HEK293 (cell line): ENCODE measurements around the gene KCNK1.

Experiments used
- CTCF ChIA-PET: fragments of 350-600 bp; formaldehyde crosslinking; extraction: SDS; loops from one replicate; lab custom pipeline; 2021; ENCODE audit warnings: antibody characterized with exemption; lab: Yijun Ruan, JAX
- POLR2A ChIA-PET: fragments of 300-600 bp; formaldehyde crosslinking; extraction: SDS; loops from one replicate; lab custom pipeline; 2020; ENCODE audit warnings: antibody characterized with exemption, inconsistent platforms; lab: Yijun Ruan, JAX
- H3K27ac ChIP-seq: fragments of 200-500 bp; sonication (Bioruptor generic); 2 replicates; pipeline ENCODE4 v1.5.1; 2014; ENCODE audit warnings: low read depth, low read length, control low read depth, inconsistent platforms; ENCODE audit errors: extremely low read depth
- H3K36me3 ChIP-seq, 2 experiments: fragments of 200-500 bp in 1 of 2; sonication (Bioruptor generic) in 1 of 2; 1 replicate in 1 of 2; 2 replicates in 1 of 2; pipeline ENCODE4 v1.5.1; 2014 to 2017; ENCODE audit warnings: inconsistent platforms in 2 of 2, low read length in 2 of 2; ENCODE audit not compliant: control insufficient read depth in 2 of 2, insufficient read depth in 1 of 2
- H3K4me1 ChIP-seq: fragments of 200-500 bp; sonication (Bioruptor generic); 2 replicates; pipeline ENCODE4 v1.5.1; 2014; ENCODE audit warnings: mild to moderate bottlenecking, low read length, inconsistent platforms; ENCODE audit not compliant: control insufficient read depth, insufficient read depth
- H3K4me3 ChIP-seq: 2 replicates; pipeline ENCODE4 v1.5.1; 2011; ENCODE audit warnings: low read depth, mild to moderate bottlenecking, control low read depth, low read length, moderate library complexity
- H3K9me3 ChIP-seq: fragments of 200-500 bp; sonication (Bioruptor generic); 2 replicates; pipeline ENCODE4 v1.5.1; 2014; ENCODE audit warnings: low read depth, low read length, inconsistent platforms; ENCODE audit not compliant: control insufficient read depth, insufficient read depth
- GLI2 ChIP-seq: fragments of 450-650 bp; formaldehyde crosslinking; IDR thresholded peaks from 2 replicates; pipeline ENCODE4; 2017; ENCODE audit warnings: missing biosample characterization, missing genetic modification characterization, low read depth, borderline replicate concordance
- HOXA7 ChIP-seq: sonication (generic); formaldehyde crosslinking; IDR thresholded peaks from 2 replicates; pipeline ENCODE4 v1.8.1; 2022; ENCODE audit warnings: missing genetic modification reagents, borderline replicate concordance
- KLF10 ChIP-seq: fragments of 450-650 bp; IDR thresholded peaks from 2 replicates; pipeline ENCODE4 v1.5.1; 2018; ENCODE audit warnings: missing biosample characterization, mild to moderate bottlenecking, missing genetic modification characterization
- MZF1 ChIP-seq: fragments of 450-650 bp; formaldehyde crosslinking; IDR thresholded peaks from 2 replicates; pipeline ENCODE4 v1.5.1; 2017; ENCODE audit warnings: missing biosample characterization, missing genetic modification characterization, borderline replicate concordance
- TRIM28 ChIP-seq: IDR thresholded peaks from 2 replicates; pipeline ENCODE4 v1.6.1; 2011; ENCODE audit warnings: low read length, control low read depth, borderline replicate concordance
- ZNF146 ChIP-seq: fragments of 450-650 bp; formaldehyde crosslinking; IDR thresholded peaks from 2 replicates; pipeline ENCODE4 v1.5.1; 2016; ENCODE audit warnings: missing biosample characterization, missing genetic modification characterization
- ZNF16 ChIP-seq: fragments of 450-650 bp; formaldehyde crosslinking; IDR thresholded peaks from 2 replicates; pipeline ENCODE4 v1.5.1; 2016; ENCODE audit warnings: low read depth, missing biosample characterization, missing genetic modification characterization
- ZNF202 ChIP-seq: fragments of 450-650 bp; formaldehyde crosslinking; IDR thresholded peaks from 2 replicates; pipeline ENCODE4 v1.5.1; 2016; ENCODE audit warnings: missing biosample characterization, missing genetic modification characterization, borderline replicate concordance
- ZNF239 ChIP-seq: fragments of 450-650 bp; formaldehyde crosslinking; IDR thresholded peaks from 2 replicates; pipeline ENCODE4 v1.5.1; 2016; ENCODE audit warnings: missing biosample characterization, missing genetic modification characterization
- ZNF266 ChIP-seq: fragments of 450-650 bp; formaldehyde crosslinking; IDR thresholded peaks from 2 replicates; pipeline ENCODE4 v1.5.1; 2016; ENCODE audit warnings: missing biosample characterization, missing genetic modification characterization, low read depth
- ZNF350 ChIP-seq: fragments of 450-650 bp; formaldehyde crosslinking; IDR thresholded peaks from 2 replicates; pipeline ENCODE4 v1.5.0; 2017; ENCODE audit warnings: missing biosample characterization, mild to moderate bottlenecking, missing genetic modification characterization
- ZNF366 ChIP-seq: fragments of 450-650 bp; formaldehyde crosslinking; conservative IDR thresholded peaks from 2 replicates; pipeline ENCODE4 v1.5.1; 2016; ENCODE audit warnings: missing biosample characterization, missing genetic modification characterization
- ZNF426 ChIP-seq: fragments of 450-650 bp; formaldehyde crosslinking; IDR thresholded peaks from 2 replicates; pipeline ENCODE4 v1.5.1; 2017; ENCODE audit warnings: missing biosample characterization, missing genetic modification characterization, mild to moderate bottlenecking, inconsistent platforms, moderate library complexity
- ZNF624 ChIP-seq: fragments of 450-650 bp; formaldehyde crosslinking; IDR thresholded peaks from 2 replicates; pipeline ENCODE4 v1.5.1; 2017; ENCODE audit warnings: missing biosample characterization, missing genetic modification characterization
- ZNF654 ChIP-seq: fragments of 450-650 bp; formaldehyde crosslinking; IDR thresholded peaks from 2 replicates; pipeline ENCODE4 v1.5.1; 2016; ENCODE audit warnings: low read depth, missing biosample characterization, missing genetic modification characterization
- ZNF660 ChIP-seq: fragments of 450-650 bp; IDR thresholded peaks from 2 replicates; pipeline ENCODE4 v1.5.1; 2018; ENCODE audit warnings: missing biosample characterization, mild to moderate bottlenecking, missing genetic modification characterization
- ZNF707 ChIP-seq: fragments of 450-650 bp; formaldehyde crosslinking; IDR thresholded peaks from 2 replicates; pipeline ENCODE4 v1.5.1; 2016; ENCODE audit warnings: missing biosample characterization, missing genetic modification characterization
- ZNF76 ChIP-seq: fragments of 450-650 bp; formaldehyde crosslinking; IDR thresholded peaks from 2 replicates; pipeline ENCODE4; 2016; ENCODE audit warnings: low read depth, missing biosample characterization, missing genetic modification characterization, borderline replicate concordance
- ZNF776 ChIP-seq: fragments of 450-650 bp; formaldehyde crosslinking; IDR thresholded peaks from 2 replicates; pipeline ENCODE4 v1.5.0; 2017; ENCODE audit warnings: missing biosample characterization, missing genetic modification characterization, borderline replicate concordance
- TF ChIP-seq, protein P1 (sequence below): fragments of 450-650 bp; formaldehyde crosslinking; IDR thresholded peaks from 2 replicates; pipeline ENCODE4 v1.5.1; 2016; ENCODE audit warnings: missing biosample characterization, missing genetic modification characterization
- TF ChIP-seq, protein P2 (sequence below): fragments of 450-650 bp; formaldehyde crosslinking; conservative IDR thresholded peaks from 2 replicates; pipeline ENCODE4 v1.5.1; 2016; ENCODE audit warnings: low read depth, missing biosample characterization, missing genetic modification characterization
- TF ChIP-seq, protein P3 (sequence below): fragments of 450-650 bp; formaldehyde crosslinking; IDR thresholded peaks from 2 replicates; pipeline ENCODE4 v1.5.1; 2017; ENCODE audit warnings: missing biosample characterization, missing genetic modification characterization
- TF ChIP-seq, protein P4 (sequence below): fragments of 450-650 bp; formaldehyde crosslinking; IDR thresholded peaks from 2 replicates; pipeline ENCODE4 v1.5.1; 2017; ENCODE audit warnings: missing biosample characterization, missing genetic modification characterization
- TF ChIP-seq, protein P5 (sequence below): fragments of 450-650 bp; formaldehyde crosslinking; IDR thresholded peaks from 2 replicates; pipeline ENCODE4 v1.5.1; 2016; ENCODE audit warnings: missing biosample characterization, missing genetic modification characterization

The KCNK1 gene

DNA sequence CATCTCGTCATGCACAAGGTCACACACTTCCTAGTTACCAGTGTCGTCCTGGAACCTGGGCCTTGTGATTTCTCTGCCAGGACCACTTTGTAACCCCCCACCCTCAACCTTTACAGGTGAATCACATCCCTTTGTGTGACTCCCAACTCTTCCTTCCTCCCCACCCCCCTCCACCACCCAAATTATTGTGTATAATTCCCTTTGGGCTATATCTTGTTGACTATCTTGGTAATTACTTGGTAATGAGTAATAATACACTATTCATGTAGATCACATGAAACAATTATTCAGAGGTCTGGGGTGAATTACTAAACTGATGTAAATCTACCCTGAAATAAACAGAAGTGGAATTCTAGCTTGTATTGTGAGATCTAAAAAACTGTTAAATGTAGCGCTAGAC lies 1.7 kb downstream of the KCNK1 start (continued):
- TF ChIP-seq ZNF239 (tag by site-specific recombination) (no peak), ZNF776 (tag by site-specific recombination) (no peak), ZNF350 (tag by site-specific recombination) (no peak)
- TF ChIP-seq, protein P1, sequence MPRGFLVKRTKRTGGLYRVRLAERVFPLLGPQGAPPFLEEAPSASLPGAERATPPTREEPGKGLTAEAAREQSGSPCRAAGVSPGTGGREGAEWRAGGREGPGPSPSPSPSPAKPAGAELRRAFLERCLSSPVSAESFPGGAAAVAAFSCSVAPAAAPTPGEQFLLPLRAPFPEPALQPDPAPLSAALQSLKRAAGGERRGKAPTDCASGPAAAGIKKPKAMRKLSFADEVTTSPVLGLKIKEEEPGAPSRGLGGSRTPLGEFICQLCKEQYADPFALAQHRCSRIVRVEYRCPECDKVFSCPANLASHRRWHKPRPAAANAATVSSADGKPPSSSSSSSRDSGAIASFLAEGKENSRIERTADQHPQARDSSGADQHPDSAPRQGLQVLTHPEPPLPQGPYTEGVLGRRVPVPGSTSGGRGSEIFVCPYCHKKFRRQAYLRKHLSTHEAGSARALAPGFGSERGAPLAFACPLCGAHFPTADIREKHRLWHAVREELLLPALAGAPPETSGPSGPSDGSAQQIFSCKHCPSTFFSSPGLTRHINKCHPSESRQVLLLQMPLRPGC (tag by site-specific recombination), result no peak
- TF ChIP-seq, protein P2, sequence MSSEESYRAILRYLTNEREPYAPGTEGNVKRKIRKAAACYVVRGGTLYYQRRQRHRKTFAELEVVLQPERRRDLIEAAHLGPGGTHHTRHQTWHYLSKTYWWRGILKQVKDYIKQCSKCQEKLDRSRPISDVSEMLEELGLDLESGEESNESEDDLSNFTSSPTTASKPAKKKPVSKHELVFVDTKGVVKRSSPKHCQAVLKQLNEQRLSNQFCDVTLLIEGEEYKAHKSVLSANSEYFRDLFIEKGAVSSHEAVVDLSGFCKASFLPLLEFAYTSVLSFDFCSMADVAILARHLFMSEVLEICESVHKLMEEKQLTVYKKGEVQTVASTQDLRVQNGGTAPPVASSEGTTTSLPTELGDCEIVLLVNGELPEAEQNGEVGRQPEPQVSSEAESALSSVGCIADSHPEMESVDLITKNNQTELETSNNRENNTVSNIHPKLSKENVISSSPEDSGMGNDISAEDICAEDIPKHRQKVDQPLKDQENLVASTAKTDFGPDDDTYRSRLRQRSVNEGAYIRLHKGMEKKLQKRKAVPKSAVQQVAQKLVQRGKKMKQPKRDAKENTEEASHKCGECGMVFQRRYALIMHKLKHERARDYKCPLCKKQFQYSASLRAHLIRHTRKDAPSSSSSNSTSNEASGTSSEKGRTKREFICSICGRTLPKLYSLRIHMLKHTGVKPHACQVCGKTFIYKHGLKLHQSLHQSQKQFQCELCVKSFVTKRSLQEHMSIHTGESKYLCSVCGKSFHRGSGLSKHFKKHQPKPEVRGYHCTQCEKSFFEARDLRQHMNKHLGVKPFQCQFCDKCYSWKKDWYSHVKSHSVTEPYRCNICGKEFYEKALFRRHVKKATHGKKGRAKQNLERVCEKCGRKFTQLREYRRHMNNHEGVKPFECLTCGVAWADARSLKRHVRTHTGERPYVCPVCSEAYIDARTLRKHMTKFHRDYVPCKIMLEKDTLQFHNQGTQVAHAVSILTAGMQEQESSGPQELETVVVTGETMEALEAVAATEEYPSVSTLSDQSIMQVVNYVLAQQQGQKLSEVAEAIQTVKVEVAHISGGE, result no peak

DNA sequence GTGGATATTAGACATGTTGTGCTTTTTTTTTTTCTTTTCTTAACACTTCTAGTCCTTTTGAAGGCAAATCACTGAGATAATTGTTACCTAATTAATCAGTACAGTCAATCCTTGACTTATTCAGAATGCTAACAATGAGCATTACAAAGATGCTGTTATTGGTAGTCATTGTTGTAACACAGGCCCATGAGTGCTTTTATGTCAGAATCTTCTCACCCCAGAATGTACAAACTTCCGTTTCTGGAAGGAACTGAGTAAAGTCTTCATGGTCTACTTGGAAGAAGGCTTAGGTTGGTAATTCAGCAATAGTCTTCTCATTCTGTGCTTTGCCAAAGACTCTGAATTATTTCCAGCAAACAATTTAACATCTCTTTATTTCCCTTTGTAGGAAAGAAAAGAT lies 3.1 kb downstream of the KCNK1 start:
- H3K36me3 ChIP-seq, result peaks cover 8 to 15% of the 10 kb centered on the region in 2 experiments; a peak in 2 of 3 replicates
- H3K4me1 ChIP-seq, result peaks cover 5% of the 10 kb centered on the region; the same call in 1 of the 2 replicates
- no peak overlapping the region for H3K4me3 ChIP-seq
- TF ChIP-seq HOXA7 (CRISPR knock-in tag) (no peak), ZNF660 (tag by site-specific recombination) (no peak), ZNF426 (tag by site-specific recombination) (no peak), MZF1 (tag by site-specific recombination) (no peak), TRIM28 (no peak), ZNF16 (no peak), GLI2 (no peak), ZNF624 (tag by site-specific recombination) (no peak), ZNF202 (tag by site-specific recombination) (no peak), ZNF266 (tag by site-specific recombination) (no peak), ZNF146 (tag by site-specific recombination) (no peak), ZNF76 (tag by site-specific recombination) (no peak), ZNF366 (tag by site-specific recombination) (no peak), ZNF707 (no peak), ZNF654 (tag by site-specific recombination) (no peak), KLF10 (tag by site-specific recombination) (no peak)
- TF ChIP-seq, protein P3, sequence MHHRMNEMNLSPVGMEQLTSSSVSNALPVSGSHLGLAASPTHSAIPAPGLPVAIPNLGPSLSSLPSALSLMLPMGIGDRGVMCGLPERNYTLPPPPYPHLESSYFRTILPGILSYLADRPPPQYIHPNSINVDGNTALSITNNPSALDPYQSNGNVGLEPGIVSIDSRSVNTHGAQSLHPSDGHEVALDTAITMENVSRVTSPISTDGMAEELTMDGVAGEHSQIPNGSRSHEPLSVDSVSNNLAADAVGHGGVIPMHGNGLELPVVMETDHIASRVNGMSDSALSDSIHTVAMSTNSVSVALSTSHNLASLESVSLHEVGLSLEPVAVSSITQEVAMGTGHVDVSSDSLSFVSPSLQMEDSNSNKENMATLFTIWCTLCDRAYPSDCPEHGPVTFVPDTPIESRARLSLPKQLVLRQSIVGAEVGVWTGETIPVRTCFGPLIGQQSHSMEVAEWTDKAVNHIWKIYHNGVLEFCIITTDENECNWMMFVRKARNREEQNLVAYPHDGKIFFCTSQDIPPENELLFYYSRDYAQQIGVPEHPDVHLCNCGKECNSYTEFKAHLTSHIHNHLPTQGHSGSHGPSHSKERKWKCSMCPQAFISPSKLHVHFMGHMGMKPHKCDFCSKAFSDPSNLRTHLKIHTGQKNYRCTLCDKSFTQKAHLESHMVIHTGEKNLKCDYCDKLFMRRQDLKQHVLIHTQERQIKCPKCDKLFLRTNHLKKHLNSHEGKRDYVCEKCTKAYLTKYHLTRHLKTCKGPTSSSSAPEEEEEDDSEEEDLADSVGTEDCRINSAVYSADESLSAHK (tag by site-specific recombination), result no peak
- TF ChIP-seq, protein P4, sequence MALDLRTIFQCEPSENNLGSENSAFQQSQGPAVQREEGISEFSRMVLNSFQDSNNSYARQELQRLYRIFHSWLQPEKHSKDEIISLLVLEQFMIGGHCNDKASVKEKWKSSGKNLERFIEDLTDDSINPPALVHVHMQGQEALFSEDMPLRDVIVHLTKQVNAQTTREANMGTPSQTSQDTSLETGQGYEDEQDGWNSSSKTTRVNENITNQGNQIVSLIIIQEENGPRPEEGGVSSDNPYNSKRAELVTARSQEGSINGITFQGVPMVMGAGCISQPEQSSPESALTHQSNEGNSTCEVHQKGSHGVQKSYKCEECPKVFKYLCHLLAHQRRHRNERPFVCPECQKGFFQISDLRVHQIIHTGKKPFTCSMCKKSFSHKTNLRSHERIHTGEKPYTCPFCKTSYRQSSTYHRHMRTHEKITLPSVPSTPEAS (tag by site-specific recombination), result no peak
- TF ChIP-seq, protein P5, sequence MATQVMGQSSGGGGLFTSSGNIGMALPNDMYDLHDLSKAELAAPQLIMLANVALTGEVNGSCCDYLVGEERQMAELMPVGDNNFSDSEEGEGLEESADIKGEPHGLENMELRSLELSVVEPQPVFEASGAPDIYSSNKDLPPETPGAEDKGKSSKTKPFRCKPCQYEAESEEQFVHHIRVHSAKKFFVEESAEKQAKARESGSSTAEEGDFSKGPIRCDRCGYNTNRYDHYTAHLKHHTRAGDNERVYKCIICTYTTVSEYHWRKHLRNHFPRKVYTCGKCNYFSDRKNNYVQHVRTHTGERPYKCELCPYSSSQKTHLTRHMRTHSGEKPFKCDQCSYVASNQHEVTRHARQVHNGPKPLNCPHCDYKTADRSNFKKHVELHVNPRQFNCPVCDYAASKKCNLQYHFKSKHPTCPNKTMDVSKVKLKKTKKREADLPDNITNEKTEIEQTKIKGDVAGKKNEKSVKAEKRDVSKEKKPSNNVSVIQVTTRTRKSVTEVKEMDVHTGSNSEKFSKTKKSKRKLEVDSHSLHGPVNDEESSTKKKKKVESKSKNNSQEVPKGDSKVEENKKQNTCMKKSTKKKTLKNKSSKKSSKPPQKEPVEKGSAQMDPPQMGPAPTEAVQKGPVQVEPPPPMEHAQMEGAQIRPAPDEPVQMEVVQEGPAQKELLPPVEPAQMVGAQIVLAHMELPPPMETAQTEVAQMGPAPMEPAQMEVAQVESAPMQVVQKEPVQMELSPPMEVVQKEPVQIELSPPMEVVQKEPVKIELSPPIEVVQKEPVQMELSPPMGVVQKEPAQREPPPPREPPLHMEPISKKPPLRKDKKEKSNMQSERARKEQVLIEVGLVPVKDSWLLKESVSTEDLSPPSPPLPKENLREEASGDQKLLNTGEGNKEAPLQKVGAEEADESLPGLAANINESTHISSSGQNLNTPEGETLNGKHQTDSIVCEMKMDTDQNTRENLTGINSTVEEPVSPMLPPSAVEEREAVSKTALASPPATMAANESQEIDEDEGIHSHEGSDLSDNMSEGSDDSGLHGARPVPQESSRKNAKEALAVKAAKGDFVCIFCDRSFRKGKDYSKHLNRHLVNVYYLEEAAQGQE (tag by site-specific recombination), result no peak
- no peaks in the 10 kb centered on the region for H3K9me3 ChIP-seq
- CTCF ChIA-PET, result interaction anchor here (0.8 kb wide), 1 partner anchor 16 kb away, joined by 3 read pairs; no protein-coding TSS in a partner anchor
- POLR2A ChIA-PET, result no interaction called here
- no peak overlapping the region for H3K27ac ChIP-seq
